Sigmoid colon (tissue), 7 donors: ENCODE results near the gene INTS15. TPM values are rescaled to one million over a fixed set of nuclear protein-coding genes. Genes with fewer than 3 reads are reported as not detected.

Source experiments
- DNase-seq: peaks from one replicate; pipeline ENCODE4 v3.0.0-alpha.2; 2019
- H3K27ac ChIP-seq, 4 donors: fragments of 200-600 bp; sonication (generic); one replicate each; pipeline ENCODE4 v1.5.1; 2016 to 2019; ENCODE audit warnings: mild to moderate bottlenecking in 1 of 4
- H3K27me3 ChIP-seq, 3 donors: fragments of 200-600 bp; sonication (generic); one replicate each; pipeline ENCODE4 v1.5.1; 2019; ENCODE audit warnings: mild to moderate bottlenecking in 1 of 3
- H3K36me3 ChIP-seq, 4 donors: fragments of 200-600 bp; sonication (generic); one replicate each; pipeline ENCODE4 v1.5.1; 2016 to 2019
- H3K4me1 ChIP-seq, 4 donors: fragments of 200-600 bp; sonication (generic); one replicate each; pipeline ENCODE4 v1.5.1; 2017 to 2019
- H3K4me3 ChIP-seq, 4 donors: fragments of 200-600 bp; sonication (generic); one replicate each; pipeline ENCODE4 v1.5.1; 2017 to 2019; ENCODE audit warnings: mild to moderate bottlenecking in 2 of 4, moderate library complexity in 1 of 4
- H3K9me3 ChIP-seq, 4 donors: fragments of 200-600 bp in 3 of 4; sonication (generic) in 3 of 4; one replicate each; pipeline versions ENCODE4 v1.5.1 to v1.6.1; 2013 to 2019
- CTCF ChIP-seq, 4 experiments: fragments of 450-650 bp in 3 of 4; fragments of 200-600 bp in 1 of 4; IDR thresholded peaks; one replicate each; pipeline ENCODE4 v1.5.1; 2016 to 2019; ENCODE audit warnings: antibody characterized with exemption in 4 of 4, mild to moderate bottlenecking in 3 of 4, moderate library complexity in 2 of 4
- EP300 ChIP-seq, 4 donors: sonication (generic); formaldehyde crosslinking; IDR thresholded peaks; one replicate each; pipeline ENCODE4 v1.6.1; 2017; ENCODE audit warnings: antibody characterized with exemption in 4 of 4
- POLR2A ChIP-seq, 2 donors: fragments of 450-650 bp; IDR thresholded peaks; one replicate each; pipeline ENCODE4 v1.6.1; 2016; ENCODE audit warnings: antibody characterized with exemption in 2 of 2, mild to moderate bottlenecking in 2 of 2, moderate library complexity in 2 of 2
- POLR2AphosphoS5 ChIP-seq, 4 donors: sonication (generic); formaldehyde crosslinking; IDR thresholded peaks; one replicate each; pipeline ENCODE4 v1.6.1; 2017; ENCODE audit warnings: antibody characterized with exemption in 4 of 4
- WGBS, 2 donors: extraction: QIAGEN DNeasy Blood & Tissue Kit; methylation state at CpG; one replicate each; pipeline ENCODE4 v1.1.7; 2013; 5-methylcytosine and 5-hydroxymethylcytosine counted together
- intact Hi-C: fragments of 100-400 bp; cut with DNase I; formaldehyde crosslinking; loops from one replicate; pipeline ENCODE4 v1.15.1; 2023
- polyA plus RNA-seq, 3 donors: library from polyadenylated mRNA; stranded (reverse); fragments of 200-250 nt; gene quantifications; one replicate each; pipeline ENCODE4 v1.2.3, GENCODE V29; 2013
- total RNA-seq, 4 donors: library from RNA; depleted of rRNA; stranded (reverse); fragments of >200 nt; gene quantifications; one replicate each; pipeline ENCODE4 v1.1.0, GENCODE V29; 2016
- donor health status: healthy with polysubstance abuse.
- donor health status: Bipolar disorder and iron deficiency.
- donor health status: healthy.

The INTS15 gene
- total and polyA plus RNA-seq, 7 donors, result 10.4 to 30.2 (median 18.1) TPM

GRCh38 chr7:6558837-6559236 lies 31.0 kb upstream of the INTS15 start:
- no peaks in the 10 kb centered on the region for H3K9me3 ChIP-seq
- no peaks in the 10 kb centered on the region for H3K36me3 ChIP-seq
- H3K4me1 ChIP-seq, result no peaks in the 10 kb centered on the region
- H3K27ac ChIP-seq, result no peak overlapping the region
- 37 to 54% methylated on average over 6 of the region's 6 CpGs for WGBS, 2 donors
- intact Hi-C loops, result no loop called here
- H3K4me3 ChIP-seq, result no peak overlapping the region
- H3K27me3 ChIP-seq, result no peaks in the 10 kb centered on the region
- TF ChIP-seq POLR2AphosphoS5 (IDR thresholded peaks at IDR 0.05), result no peak
- TF ChIP-seq EP300 (IDR thresholded peaks at IDR 0.05), result no peak
- TF ChIP-seq POLR2A (IDR thresholded peaks at IDR 0.05), result no peak
- peak in 1 of 4 experiments; percentile 7 for TF ChIP-seq CTCF (IDR thresholded peaks at IDR 0.05)
- no peak for DNase-seq

GRCh38 chr7:6559896-6560295 lies 29.9 kb upstream of the INTS15 start:
- no peak overlapping the region for H3K4me3 ChIP-seq
- no peaks in the 10 kb centered on the region for H3K9me3 ChIP-seq
- H3K36me3 ChIP-seq, result no peaks in the 10 kb centered on the region
- DNase-seq, result no peak
- TF ChIP-seq CTCF (IDR thresholded peaks at IDR 0.05) (no peak), EP300 (IDR thresholded peaks at IDR 0.05) (no peak), POLR2A (IDR thresholded peaks at IDR 0.05) (no peak), POLR2AphosphoS5 (IDR thresholded peaks at IDR 0.05) (no peak)
- WGBS, 2 donors, result 26 to 41% methylated on average over 3 of the region's 3 CpGs
- no peaks in the 10 kb centered on the region for H3K27me3 ChIP-seq
- H3K4me1 ChIP-seq, result no peaks in the 10 kb centered on the region
- H3K27ac ChIP-seq, result no peak overlapping the region
- intact Hi-C loops, result no loop called here

GRCh38 chr7:6562106-6562505 lies 27.7 kb upstream of the INTS15 start:
- no peak overlapping the region for H3K27ac ChIP-seq
- no peaks in the 10 kb centered on the region for H3K27me3 ChIP-seq
- no peak for DNase-seq
- H3K9me3 ChIP-seq, result no peaks in the 10 kb centered on the region
- H3K4me1 ChIP-seq, result no peaks in the 10 kb centered on the region
- no peak overlapping the region for H3K4me3 ChIP-seq
- 93 to 97% methylated on average over 1 of the region's 1 CpG for WGBS, 2 donors
- H3K36me3 ChIP-seq, result no peaks in the 10 kb centered on the region
- intact Hi-C loops, result no loop called here
- TF ChIP-seq CTCF (IDR thresholded peaks at IDR 0.05), result no peak
- no peak for TF ChIP-seq POLR2AphosphoS5 (IDR thresholded peaks at IDR 0.05)
- no peak for TF ChIP-seq EP300 (IDR thresholded peaks at IDR 0.05)
- no peak for TF ChIP-seq POLR2A (IDR thresholded peaks at IDR 0.05)

GRCh38 chr7:6563936-6564770 lies 25.7 kb upstream of the INTS15 start:
- no peak for DNase-seq
- H3K9me3 ChIP-seq, result no peaks in the 10 kb centered on the region
- WGBS, 2 donors, result 85 to 86% methylated on average over 12 of the region's 12 CpGs
- no peak overlapping the region for H3K27ac ChIP-seq
- H3K27me3 ChIP-seq, result no peaks in the 10 kb centered on the region
- no peaks in the 10 kb centered on the region for H3K4me1 ChIP-seq
- no peak overlapping the region for H3K4me3 ChIP-seq
- H3K36me3 ChIP-seq, result no peaks in the 10 kb centered on the region
- TF ChIP-seq CTCF (IDR thresholded peaks at IDR 0.05), result no peak
- TF ChIP-seq POLR2A (IDR thresholded peaks at IDR 0.05), result no peak
- TF ChIP-seq EP300 (IDR thresholded peaks at IDR 0.05), result no peak
- TF ChIP-seq POLR2AphosphoS5 (IDR thresholded peaks at IDR 0.05), result no peak
- intact Hi-C loops, result no loop called here
